ENCODE results near the gene ORM1.

- no peak for TF ChIP-seq CTCF (IDR thresholded peaks at IDR 0.05; ENCODE audit: insufficient read depth, low read length)
- no peak for TF ChIP-seq POLR2AphosphoS5 (IDR thresholded peaks at IDR 0.05; ENCODE audit: low read depth)
- TF ChIP-seq REST (IDR thresholded peaks at IDR 0.05; ENCODE audit: insufficient replicate concordance, low read depth) = no peak
- no peak for TF ChIP-seq GABPA (IDR thresholded peaks at IDR 0.05; ENCODE audit: low read depth)
Observed at GRCh38 chr9:114282507-114282906, 40.4 kb upstream of the ORM1 start.

Data from HL-60 (cell line).